Measurements from ENCODE around the gene SLC26A2.
"Not testable (repeated sequence)": the region's sequence is repeated elsewhere in the genome, so short reads cannot be mapped to it uniquely, and the experiment has no call there.

SLC26A2 gene

GRCh38 chr5:149936700-149937091 lies 23.9 kb upstream of the SLC26A2 start:
- no peak for DNase-seq (ENCODE audit: low spot score)

GRCh38 chr5:149937610-149938009 lies 22.9 kb upstream of the SLC26A2 start:
- DNase-seq (ENCODE audit: low spot score), result no peak

GRCh38 chr5:149938279-149938678 lies 22.3 kb upstream of the SLC26A2 start:
- no peak for DNase-seq (ENCODE audit: low spot score)

GRCh38 chr5:149938791-149939358 lies 21.7 kb upstream of the SLC26A2 start:
- no peak for DNase-seq (ENCODE audit: low spot score)

- no peak for DNase-seq (ENCODE audit: low spot score)
Measured at GRCh38 chr5:149939546-149939945, 21.0 kb upstream of the SLC26A2 start.

GRCh38 chr5:149940077-149940574 lies 20.4 kb upstream of the SLC26A2 start:
- no peak for DNase-seq (ENCODE audit: low spot score)

GRCh38 chr5:149940941-149941644 lies 19.5 kb upstream of the SLC26A2 start:
- no peak for DNase-seq (ENCODE audit: low spot score)

- no peak for DNase-seq (ENCODE audit: low spot score)
Measured at GRCh38 chr5:149941795-149942194, 18.8 kb upstream of the SLC26A2 start.

GRCh38 chr5:149942199-149942598 lies 18.4 kb upstream of the SLC26A2 start:
- DNase-seq (ENCODE audit: low spot score), result no peak

- not testable (repeated sequence) for DNase-seq (ENCODE audit: low spot score)
Measured at GRCh38 chr5:149942741-149943169, 17.8 kb upstream of the SLC26A2 start.

GRCh38 chr5:149943177-149943949 lies 17.2 kb upstream of the SLC26A2 start:
- not testable (repeated sequence) for DNase-seq (ENCODE audit: low spot score)

GRCh38 chr5:149944666-149945065 lies 15.9 kb upstream of the SLC26A2 start, which contains the start of gene PDE6A:
Gene PDE6A (minus strand): TSS chr5:149944793. CDS start chr5:149944673, 120 bp downstream.
- no peak for DNase-seq (ENCODE audit: low spot score)

GRCh38 chr5:149946118-149946517 lies 14.4 kb upstream of the SLC26A2 start:
- DNase-seq (ENCODE audit: low spot score), result no peak

GRCh38 chr5:149948993-149949392 lies 11.6 kb upstream of the SLC26A2 start:
- DNase-seq (ENCODE audit: low spot score), result no peak

GRCh38 chr5:149951138-149951749 lies 9.3 kb upstream of the SLC26A2 start:
- DNase-seq (ENCODE audit: low spot score), result no peak

- DNase-seq (ENCODE audit: low spot score), result no peak
Measured at GRCh38 chr5:149953436-149954121, 7.0 kb upstream of the SLC26A2 start.

GRCh38 chr5:149954798-149955197 lies 5.8 kb upstream of the SLC26A2 start:
- no peak for DNase-seq (ENCODE audit: low spot score)

- no peak for DNase-seq (ENCODE audit: low spot score)
Measured at GRCh38 chr5:149956685-149957084, 3.9 kb upstream of the SLC26A2 start.

- DNase-seq (ENCODE audit: low spot score), result no peak
Measured at GRCh38 chr5:149957855-149958254, 2.7 kb upstream of the SLC26A2 start.

- DNase-seq (ENCODE audit: low spot score), result peak; percentile 41
Measured at GRCh38 chr5:149959406-149960236, 937 bp upstream of the SLC26A2 start.

All from SK-N-DZ (cell line).